ENCODE data around the gene RALGPS1. TPM values are rescaled to one million over a fixed set of nuclear protein-coding genes. Genes with fewer than 3 reads are reported as not detected.

Gene RALGPS1
- total RNA-seq, 4 donors from 2014 or later = 7.3 to 22.4 (median 15.4) TPM

DNA sequence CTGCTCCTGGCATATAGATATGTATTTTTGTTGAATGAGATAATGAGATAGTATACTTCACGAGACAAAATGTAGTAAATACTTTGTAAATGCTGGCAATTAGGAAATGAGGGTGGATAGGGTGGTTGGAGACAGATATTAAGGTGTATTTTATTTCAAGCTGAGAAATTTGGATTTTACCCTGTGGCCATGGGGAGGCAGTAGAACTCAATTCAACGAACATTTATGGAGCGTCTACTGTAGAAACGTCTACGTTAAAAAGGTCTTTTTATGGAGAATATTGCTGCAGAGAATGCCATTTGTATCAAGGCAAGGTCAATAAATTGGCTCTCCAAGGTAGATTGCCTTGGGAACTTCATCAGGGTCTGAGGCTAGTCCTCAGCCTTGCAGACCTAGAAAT, 21.5 kb upstream of the RALGPS1 start:
- no peak for DNase-seq (ENCODE audit: low spot score in 2 of 2)
- 43 to 64% methylated on average over 5 of the region's 5 CpGs for WGBS, 2 donors
- no peak for TF ChIP-seq POLR2A (IDR thresholded peaks at IDR 0.05)
- TF ChIP-seq, protein P1, sequence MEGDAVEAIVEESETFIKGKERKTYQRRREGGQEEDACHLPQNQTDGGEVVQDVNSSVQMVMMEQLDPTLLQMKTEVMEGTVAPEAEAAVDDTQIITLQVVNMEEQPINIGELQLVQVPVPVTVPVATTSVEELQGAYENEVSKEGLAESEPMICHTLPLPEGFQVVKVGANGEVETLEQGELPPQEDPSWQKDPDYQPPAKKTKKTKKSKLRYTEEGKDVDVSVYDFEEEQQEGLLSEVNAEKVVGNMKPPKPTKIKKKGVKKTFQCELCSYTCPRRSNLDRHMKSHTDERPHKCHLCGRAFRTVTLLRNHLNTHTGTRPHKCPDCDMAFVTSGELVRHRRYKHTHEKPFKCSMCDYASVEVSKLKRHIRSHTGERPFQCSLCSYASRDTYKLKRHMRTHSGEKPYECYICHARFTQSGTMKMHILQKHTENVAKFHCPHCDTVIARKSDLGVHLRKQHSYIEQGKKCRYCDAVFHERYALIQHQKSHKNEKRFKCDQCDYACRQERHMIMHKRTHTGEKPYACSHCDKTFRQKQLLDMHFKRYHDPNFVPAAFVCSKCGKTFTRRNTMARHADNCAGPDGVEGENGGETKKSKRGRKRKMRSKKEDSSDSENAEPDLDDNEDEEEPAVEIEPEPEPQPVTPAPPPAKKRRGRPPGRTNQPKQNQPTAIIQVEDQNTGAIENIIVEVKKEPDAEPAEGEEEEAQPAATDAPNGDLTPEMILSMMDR (IDR thresholded peaks at IDR 0.05) = no peak
- intact Hi-C loops (cut with DNase I; ENCODE audit: low total_unique reads) = no loop called here
- no peak overlapping the region for H3K4me3 ChIP-seq (ENCODE audit: low read depth, poor library complexity, severe bottlenecking)

DNA sequence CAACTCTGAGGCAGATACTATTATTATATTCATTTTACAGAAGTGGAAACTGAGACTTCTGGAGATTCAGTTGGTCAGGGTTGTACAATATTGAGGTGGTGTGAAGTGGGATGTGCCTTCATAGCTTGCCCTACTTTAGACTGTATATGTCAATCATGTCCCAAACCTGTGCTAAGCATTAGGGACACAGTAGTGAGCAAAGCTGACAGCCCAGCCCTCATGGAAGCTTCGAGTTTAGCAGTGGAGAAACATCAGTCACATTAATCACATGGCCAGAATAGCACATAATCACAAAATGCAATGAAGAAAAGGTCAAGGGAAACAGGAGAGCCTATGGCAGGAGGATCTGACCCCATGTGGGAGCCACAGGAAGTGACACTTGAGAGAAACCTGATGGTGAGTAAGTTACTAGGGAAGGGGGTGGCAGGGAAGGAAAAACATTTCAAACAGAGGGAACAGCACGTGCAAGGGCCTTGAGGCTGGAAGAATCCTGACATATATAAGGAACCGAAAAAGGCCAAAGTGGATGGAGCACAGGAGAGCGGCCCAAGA, 20.5 kb upstream of the RALGPS1 start:
- peak in 1 of 2 donors; percentile 34 for DNase-seq (ENCODE audit: low spot score in 2 of 2)
- TF ChIP-seq, protein P1 (IDR thresholded peaks at IDR 0.05) = no peak
- TF ChIP-seq POLR2A (IDR thresholded peaks at IDR 0.05) = no peak
- H3K4me3 ChIP-seq (ENCODE audit: low read depth, poor library complexity, severe bottlenecking) = no peak overlapping the region
- 85 to 87% methylated on average over 4 of the region's 4 CpGs for WGBS, 2 donors
- intact Hi-C loops (cut with DNase I; ENCODE audit: low total_unique reads) = no loop called here

DNA sequence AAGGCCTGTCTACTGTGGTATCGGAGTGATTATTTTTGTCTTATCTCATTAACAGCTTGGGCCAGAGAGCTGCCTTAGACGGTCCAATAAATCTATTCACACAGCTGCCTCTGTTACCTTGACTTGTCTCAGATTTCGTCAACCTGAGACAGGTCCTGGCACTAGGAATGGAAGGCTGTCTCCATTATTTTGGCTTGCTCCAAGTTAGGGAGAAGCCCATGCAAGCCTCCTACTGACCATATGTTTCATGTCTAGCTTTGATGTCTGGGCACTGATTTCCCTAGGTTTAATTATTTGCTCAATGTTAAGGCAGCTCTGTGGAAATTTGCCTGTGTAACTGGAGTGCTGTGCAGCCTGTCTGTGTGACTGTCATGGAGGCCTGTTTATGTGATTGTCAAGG, 12.4 kb upstream of the RALGPS1 start:
- TF ChIP-seq, protein P1 (IDR thresholded peaks at IDR 0.05) = no peak
- TF ChIP-seq POLR2A (IDR thresholded peaks at IDR 0.05) = no peak
- intact Hi-C loops (cut with DNase I; ENCODE audit: low total_unique reads) = loop anchor here (5.0 kb wide), 1 partner anchor 1515 kb away; no protein-coding TSS in a partner anchor
- no peak overlapping the region for H3K4me3 ChIP-seq (ENCODE audit: low read depth, poor library complexity, severe bottlenecking)
- no peak for DNase-seq (ENCODE audit: low spot score in 2 of 2)
- WGBS, 2 donors = 71 to 72% methylated on average over 3 of the region's 3 CpGs

DNA sequence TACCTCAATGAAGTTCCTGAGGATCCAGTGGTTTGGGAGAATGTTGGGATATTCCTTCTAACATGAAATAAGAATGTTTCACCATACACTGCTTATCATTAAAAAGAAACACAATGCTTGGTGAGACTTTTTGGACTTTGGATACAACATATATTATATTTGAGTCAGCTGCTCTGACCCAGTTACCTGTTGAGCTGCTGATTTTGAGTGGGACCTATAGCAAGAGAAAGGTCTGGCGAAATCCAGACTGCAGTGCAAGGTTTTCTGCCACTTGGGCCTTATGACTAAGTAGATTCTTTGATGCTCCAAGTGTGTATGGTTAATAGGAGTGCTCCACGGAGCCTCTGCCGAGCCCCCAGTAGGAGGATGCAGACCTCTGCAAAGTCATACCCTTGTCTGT, 10.0 kb upstream of the RALGPS1 start:
- no peak for DNase-seq (ENCODE audit: low spot score in 2 of 2)
- intact Hi-C loops (cut with DNase I; ENCODE audit: low total_unique reads) = loop anchor here (5.0 kb wide), 1 partner anchor 1513 kb away; no protein-coding TSS in a partner anchor
- no peak for TF ChIP-seq POLR2A (IDR thresholded peaks at IDR 0.05)
- TF ChIP-seq, protein P1 (IDR thresholded peaks at IDR 0.05) = no peak
- WGBS, 2 donors = 93 to 94% methylated on average over 3 of the region's 3 CpGs
- no peak overlapping the region for H3K4me3 ChIP-seq (ENCODE audit: low read depth, poor library complexity, severe bottlenecking)

DNA sequence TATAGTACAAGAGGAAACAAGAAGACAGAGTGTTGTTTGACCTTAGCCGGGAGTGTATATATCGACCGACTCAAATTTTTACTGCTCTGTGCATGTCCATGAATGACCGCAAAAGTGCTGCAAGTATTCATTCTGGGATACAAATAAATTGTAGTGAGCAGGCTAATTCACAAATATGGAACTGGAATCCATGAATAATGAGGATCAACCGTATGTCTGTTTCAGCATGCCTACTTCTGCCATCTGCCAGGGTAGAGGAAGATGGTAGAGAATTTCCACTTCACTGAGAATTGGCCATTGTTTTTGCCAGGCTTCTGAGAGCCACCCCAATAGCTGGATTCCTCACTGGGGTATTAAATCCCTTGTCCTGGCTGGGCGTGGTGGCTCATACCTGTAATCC, 8.5 kb upstream of the RALGPS1 start:
- 73 to 78% methylated on average over 6 of the region's 6 CpGs for WGBS, 2 donors
- TF ChIP-seq, protein P1 (IDR thresholded peaks at IDR 0.05) = no peak
- no peak for TF ChIP-seq POLR2A (IDR thresholded peaks at IDR 0.05)

DNA sequence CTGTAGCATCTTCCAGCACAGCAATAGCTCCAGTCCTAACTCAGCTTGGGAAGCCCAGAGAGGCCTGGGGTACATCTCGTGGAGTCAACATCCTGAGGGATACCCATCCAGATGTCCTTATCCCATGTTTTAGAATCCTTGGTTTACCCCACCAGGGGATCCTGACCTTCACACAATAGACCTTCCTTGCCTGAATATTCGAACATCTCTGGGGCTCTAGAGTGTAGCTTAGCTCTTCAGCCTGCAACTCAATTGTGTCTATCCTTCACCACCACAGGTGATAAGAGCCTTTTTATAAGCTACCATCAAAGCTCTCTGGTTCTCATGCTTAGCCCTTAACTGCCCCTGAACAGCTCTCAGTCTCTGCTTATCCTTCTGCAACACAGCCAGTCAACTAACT, 7.5 kb upstream of the RALGPS1 start:
- TF ChIP-seq POLR2A (IDR thresholded peaks at IDR 0.05) = no peak
- TF ChIP-seq, protein P1 (IDR thresholded peaks at IDR 0.05) = no peak
- intact Hi-C loops (cut with DNase I; ENCODE audit: low total_unique reads) = no loop called here
- no peak overlapping the region for H3K4me3 ChIP-seq (ENCODE audit: low read depth, poor library complexity, severe bottlenecking)
- 73 to 74% methylated on average over 2 of the region's 2 CpGs for WGBS, 2 donors
- DNase-seq (ENCODE audit: low spot score in 2 of 2) = no peak

More for the DNA sequence above, 8.5 kb upstream of the RALGPS1 start:
- no peak for DNase-seq (ENCODE audit: low spot score in 2 of 2)
- intact Hi-C loops (cut with DNase I; ENCODE audit: low total_unique reads) = no loop called here
- H3K4me3 ChIP-seq (ENCODE audit: low read depth, poor library complexity, severe bottlenecking) = no peak overlapping the region

All from lower leg skin (tissue), 4 donors.